Mesenchymal stem cell (in vitro differentiated cells and primary cell): ENCODE results near the gene CHAC2.
A peak's percentile ranks its signal among the peaks of the same experiment; 100 is the strongest.

Source experiments
- DNase-seq: peaks from one replicate; pipeline ENCODE4 v3.0.0-alpha.2; 2013
- H2AFZ ChIP-seq: one replicate; pipeline ENCODE4 v1.6.1; 2013; ENCODE audit warnings: low read depth, mild to moderate bottlenecking, control low read depth, inconsistent platforms, low read length, moderate library complexity
- H2AK5ac ChIP-seq: 2 replicates; pipeline ENCODE4 v1.6.1; 2013; ENCODE audit warnings: low read length, moderate library complexity, mild to moderate bottlenecking, inconsistent platforms; ENCODE audit not compliant: severe bottlenecking
- H2BK120ac ChIP-seq: one replicate; pipeline ENCODE4 v1.6.1; 2013; ENCODE audit warnings: low read depth, mild to moderate bottlenecking, inconsistent platforms, low read length, moderate library complexity
- H2BK12ac ChIP-seq, 2 experiments: one replicate each; pipeline ENCODE4 v1.6.1; 2013; ENCODE audit warnings: inconsistent platforms in 2 of 2, low read length in 2 of 2, mild to moderate bottlenecking in 2 of 2, moderate library complexity in 2 of 2, control low read depth in 1 of 2
- H2BK15ac ChIP-seq: one replicate; pipeline ENCODE4 v1.6.1; 2013; ENCODE audit warnings: mild to moderate bottlenecking, low read depth, inconsistent platforms; ENCODE audit not compliant: poor library complexity, severe bottlenecking
- H2BK5ac ChIP-seq: 2 replicates; pipeline ENCODE4 v1.6.1; 2013; ENCODE audit warnings: low read depth, mild to moderate bottlenecking, low read length, control low read depth, inconsistent platforms; ENCODE audit not compliant: poor library complexity, severe bottlenecking
- H3K14ac ChIP-seq, 2 experiments: one replicate each; pipeline ENCODE4 v1.6.1; 2013; ENCODE audit warnings: inconsistent platforms in 2 of 2, low read length in 2 of 2, control low read depth in 1 of 2, mild to moderate bottlenecking in 1 of 2, moderate library complexity in 1 of 2
- H3K18ac ChIP-seq, 2 experiments: one replicate each; pipeline ENCODE4 v1.6.1; 2013; ENCODE audit warnings: inconsistent platforms in 2 of 2, low read length in 2 of 2, control low read depth in 1 of 2, low read depth in 1 of 2, mild to moderate bottlenecking in 1 of 2
- H3K23ac ChIP-seq, 2 experiments: one replicate each; pipeline ENCODE4 v1.6.1; 2013; ENCODE audit warnings: inconsistent platforms in 2 of 2, low read length in 2 of 2, mild to moderate bottlenecking in 2 of 2, moderate library complexity in 2 of 2, control low read depth in 1 of 2
- H3K27ac ChIP-seq: 2 replicates; pipeline ENCODE4 v1.5.1; 2013; ENCODE audit warnings: mild to moderate bottlenecking, moderate library complexity, low read length, control low read depth, inconsistent platforms; ENCODE audit not compliant: poor library complexity, severe bottlenecking
- H3K27me3 ChIP-seq, 2 experiments: 2 replicates each; pipeline versions ENCODE4 v1.6.1 to v1.7.0; 2013; ENCODE audit warnings: low read length in 2 of 2, mild to moderate bottlenecking in 2 of 2, moderate library complexity in 2 of 2, control low read depth in 1 of 2, inconsistent platforms in 1 of 2; ENCODE audit not compliant: control insufficient read depth in 1 of 2, insufficient read depth in 1 of 2
- H3K36me3 ChIP-seq, 2 experiments: 2 replicates each; pipeline versions ENCODE4 v1.6.1 to v1.7.0; 2013; ENCODE audit warnings: low read length in 2 of 2, control low read depth in 1 of 2, inconsistent platforms in 1 of 2, low read depth in 1 of 2, mild to moderate bottlenecking in 1 of 2; ENCODE audit not compliant: insufficient read depth in 2 of 2, control insufficient read depth in 1 of 2
- H3K4ac ChIP-seq, 2 experiments: one replicate each; pipeline ENCODE4 v1.6.1; 2013; ENCODE audit warnings: inconsistent platforms in 2 of 2, low read length in 2 of 2, mild to moderate bottlenecking in 2 of 2, moderate library complexity in 2 of 2, control low read depth in 1 of 2, low read depth in 1 of 2
- H3K4me1 ChIP-seq: 2 replicates; pipeline ENCODE4 v1.6.1; 2013; ENCODE audit warnings: low read depth, low read length, control low read depth; ENCODE audit not compliant: control insufficient read depth, insufficient read depth
- H3K4me2 ChIP-seq: 2 replicates; pipeline ENCODE4 v1.6.1; 2013; ENCODE audit warnings: low read length, mild to moderate bottlenecking, inconsistent platforms; ENCODE audit not compliant: poor library complexity, severe bottlenecking
- H3K4me3 ChIP-seq, 2 experiments: 2 replicates each; pipeline versions ENCODE4 v1.5.1 to v1.7.0; 2013; ENCODE audit warnings: low read length in 2 of 2, mild to moderate bottlenecking in 2 of 2, control low read depth in 1 of 2, low read depth in 1 of 2; ENCODE audit not compliant: insufficient read depth in 1 of 2
- H3K79me1 ChIP-seq: replicated peaks from 2 replicates; pipeline ENCODE4 v1.6.1; 2013; ENCODE audit warnings: mild to moderate bottlenecking, control low read depth, low read length, inconsistent platforms; ENCODE audit not compliant: poor library complexity, severe bottlenecking
- H3K9ac ChIP-seq: 2 replicates; pipeline ENCODE4 v1.7.0; 2013; ENCODE audit warnings: mild to moderate bottlenecking, low read length, moderate library complexity
- H3K9me3 ChIP-seq: 2 replicates; pipeline ENCODE4 v1.7.0; 2013; ENCODE audit warnings: mild to moderate bottlenecking, low read length; ENCODE audit not compliant: control insufficient read depth
- H4K8ac ChIP-seq: one replicate; pipeline ENCODE4 v1.6.1; 2013; ENCODE audit warnings: inconsistent platforms, mild to moderate bottlenecking, low read length, moderate library complexity
- H4K91ac ChIP-seq: one replicate; pipeline ENCODE4 v1.6.1; 2013; ENCODE audit warnings: mild to moderate bottlenecking, low read length, inconsistent platforms
- WGBS: methylation state at CpG from one replicate; pipeline ENCODE4 v1.1.7; 2013; ENCODE audit warnings: mixed read lengths; 5-methylcytosine and 5-hydroxymethylcytosine counted together

Gene CHAC2

GRCh38 chr2:53782676-53783075, 15.1 kb downstream of the CHAC2 start:
- Histone ChIP-seq H3K36me3 (peaks cover 0 to 2% of the 10 kb centered on the region in 2 experiments), H2BK120ac (no peak overlapping the region), H3K79me1 (peaks cover 9% of the 10 kb centered on the region), H3K27me3 (no peaks in the 10 kb centered on the region), H3K14ac (no peak overlapping the region), H3K4ac (no peak overlapping the region), H3K18ac (no peak overlapping the region), H3K4me2 (no peak overlapping the region), H2BK12ac (no peak overlapping the region), H3K23ac (no peak overlapping the region), H2BK5ac (no peak overlapping the region), H4K8ac (no peak overlapping the region), H3K9ac (no peak overlapping the region), H3K4me1 (peaks cover 5% of the 10 kb centered on the region), H2AFZ (no peak overlapping the region), H3K4me3 (no peak overlapping the region), H2BK15ac (no peak overlapping the region), H4K91ac (no peak overlapping the region), H2AK5ac (no peak overlapping the region), H3K27ac (no peak overlapping the region), H3K9me3 (no peaks in the 10 kb centered on the region)
- 94% methylated on average over 7 of the region's 8 CpGs for WGBS
- peak; percentile 17 for DNase-seq

GRCh38 chr2:53784436-53784835, 16.8 kb downstream of the CHAC2 start:
- H3K9ac ChIP-seq, result peak overlapping the region; percentile 92
- H4K8ac ChIP-seq, result no peak overlapping the region
- no peak overlapping the region for H3K4me2 ChIP-seq
- H2BK15ac ChIP-seq, result no peak overlapping the region
- H3K4me1 ChIP-seq, result peaks cover 8% of the 10 kb centered on the region
- H2AK5ac ChIP-seq, result no peak overlapping the region
- H2BK120ac ChIP-seq, result no peak overlapping the region
- no peak overlapping the region for H2BK5ac ChIP-seq
- H3K79me1 ChIP-seq, result peaks cover 9% of the 10 kb centered on the region
- H3K4ac ChIP-seq, result no peak overlapping the region
- H3K27me3 ChIP-seq, result no peaks in the 10 kb centered on the region
- no peak overlapping the region for H3K23ac ChIP-seq
- H3K18ac ChIP-seq, result no peak overlapping the region
- no peak for DNase-seq
- H3K14ac ChIP-seq, result no peak overlapping the region
- no peak overlapping the region for H2AFZ ChIP-seq
- H4K91ac ChIP-seq, result no peak overlapping the region
- H3K36me3 ChIP-seq, result peaks cover 0 to 2% of the 10 kb centered on the region in 2 experiments
- H3K9me3 ChIP-seq, result no peaks in the 10 kb centered on the region
- peak overlapping the region in 1 of 2 experiments; percentile 85 for H3K4me3 ChIP-seq
- no peak overlapping the region for H3K27ac ChIP-seq
- H2BK12ac ChIP-seq, result no peak overlapping the region

- Histone ChIP-seq H2BK15ac (no peak overlapping the region), H3K9me3 (no peaks in the 10 kb centered on the region), H3K4ac (no peak overlapping the region), H3K27ac (no peak overlapping the region), H3K79me1 (peaks cover 8% of the 10 kb centered on the region), H3K18ac (no peak overlapping the region), H2BK5ac (no peak overlapping the region), H2AFZ (no peak overlapping the region), H3K4me1 (peaks cover 8% of the 10 kb centered on the region), H3K27me3 (no peaks in the 10 kb centered on the region), H3K4me3 (peak overlapping the region in 1 of 2 experiments; percentile 85), H3K14ac (no peak overlapping the region), H4K8ac (no peak overlapping the region), H3K36me3 (peaks cover 0 to 2% of the 10 kb centered on the region in 2 experiments), H4K91ac (no peak overlapping the region), H3K9ac (peak overlapping the region; percentile 92), H2BK12ac (no peak overlapping the region), H2AK5ac (no peak overlapping the region), H3K4me2 (peak overlapping the region; percentile 46), H3K23ac (no peak overlapping the region), H2BK120ac (no peak overlapping the region)
- DNase-seq, result no peak
- WGBS, result 84% methylated on average over 11 of the region's 11 CpGs
Observed at GRCh38 chr2:53785366-53785765, 17.8 kb downstream of the CHAC2 start.

GRCh38 chr2:53786352-53786704, 18.7 kb downstream of the CHAC2 start:
- peak overlapping the region; percentile 57 to 97 for H3K23ac ChIP-seq
- peak overlapping the region; percentile 78 for H2BK120ac ChIP-seq
- no peak overlapping the region for H3K14ac ChIP-seq
- peak overlapping the region; percentile 93 for H4K91ac ChIP-seq
- H2BK12ac ChIP-seq, result peak overlapping the region in 1 of 2 experiments; percentile 73
- H3K4me2 ChIP-seq, result peak overlapping the region; percentile 51
- H2AFZ ChIP-seq, result peak overlapping the region; percentile 83
- WGBS, result 0% methylated on average over 16 of the region's 18 CpGs
- peak overlapping the region; percentile 98 for H4K8ac ChIP-seq
- peaks cover 8% of the 10 kb centered on the region for H3K79me1 ChIP-seq
- peaks cover 0 to 2% of the 10 kb centered on the region in 2 experiments for H3K36me3 ChIP-seq
- peak; percentile 68 for DNase-seq
- H3K27me3 ChIP-seq, result no peaks in the 10 kb centered on the region
- peak overlapping the region; percentile 85 to 88 for H3K4me3 ChIP-seq
- no peak overlapping the region for H2BK5ac ChIP-seq
- no peak overlapping the region for H2AK5ac ChIP-seq
- peak overlapping the region; percentile 81 for H2BK15ac ChIP-seq
- H3K27ac ChIP-seq, result peak overlapping the region; percentile 87
- peaks cover 8% of the 10 kb centered on the region for H3K4me1 ChIP-seq
- peak overlapping the region; percentile 19 to 35 for H3K4ac ChIP-seq
- H3K18ac ChIP-seq, result peak overlapping the region; percentile 92 to 97
- H3K9me3 ChIP-seq, result no peaks in the 10 kb centered on the region
- H3K9ac ChIP-seq, result peak overlapping the region; percentile 92
